Ascending aorta (tissue), 2 donors: ENCODE measurements around the gene SLC1A2. TPM values are rescaled to one million over a fixed set of nuclear protein-coding genes. Genes with fewer than 3 reads are reported as not detected.

Experiments used
- DNase-seq, 2 donors: peaks; one replicate each; pipeline ENCODE4 v3.0.0-alpha.2; 2019; ENCODE audit warnings: low spot score in 2 of 2
- H3K27ac ChIP-seq, 2 donors: fragments of 200-600 bp; sonication (generic); one replicate each; pipeline ENCODE4 v1.5.1; 2016 to 2017; ENCODE audit warnings: mild to moderate bottlenecking in 1 of 2
- H3K27me3 ChIP-seq: fragments of 200-600 bp; sonication (generic); one replicate; pipeline ENCODE4 v1.5.1; 2017
- H3K36me3 ChIP-seq, 2 donors: fragments of 200-600 bp; sonication (generic); one replicate each; pipeline ENCODE4 v1.5.1; 2016
- H3K4me1 ChIP-seq, 2 donors: fragments of 200-600 bp; sonication (generic); one replicate each; pipeline ENCODE4 v1.5.1; 2016 to 2017; ENCODE audit warnings: mild to moderate bottlenecking in 1 of 2
- H3K4me3 ChIP-seq, 2 donors: fragments of 200-600 bp; sonication (generic); one replicate each; pipeline ENCODE4 v1.5.1; 2016 to 2017; ENCODE audit warnings: mild to moderate bottlenecking in 1 of 2
- H3K9me3 ChIP-seq, 2 donors: fragments of 200-600 bp; sonication (generic); one replicate each; pipeline ENCODE4 v1.5.1; 2016
- CTCF ChIP-seq, 3 experiments: fragments of 200-600 bp in 2 of 3; fragments of 450-650 bp in 1 of 3; sonication (generic) in 2 of 3; IDR thresholded peaks; one replicate each; pipeline ENCODE4 v1.5.1; 2016 to 2019; ENCODE audit warnings: antibody characterized with exemption in 3 of 3, mild to moderate bottlenecking in 1 of 3, moderate library complexity in 1 of 3
- intact Hi-C: fragments of 100-400 bp; cut with DNase I; formaldehyde crosslinking; loops from one replicate; pipeline ENCODE4 v1.15.1; 2023
- total RNA-seq: library from RNA; depleted of rRNA; stranded (reverse); fragments of >200 nt; gene quantifications from one replicate; pipeline ENCODE4 v1.1.0, GENCODE V29; 2016

SLC1A2 gene
- total RNA-seq, 1 donor from 2014 or later = 0.32 TPM

GRCh38 chr11:35323076-35323868 is 96.1 kb downstream of the SLC1A2 start:
- H3K4me1 ChIP-seq = no peaks in the 10 kb centered on the region

GRCh38 chr11:35322318-35322979 is 96.9 kb downstream of the SLC1A2 start:
- no peaks in the 10 kb centered on the region for H3K4me1 ChIP-seq
- intact Hi-C loops = no loop called here
- no peaks in the 10 kb centered on the region for H3K36me3 ChIP-seq
- H3K4me3 ChIP-seq = no peak overlapping the region
- no peaks in the 10 kb centered on the region for H3K9me3 ChIP-seq
- no peak for TF ChIP-seq CTCF (IDR thresholded peaks at IDR 0.05)
- no peak overlapping the region for H3K27ac ChIP-seq
- no peaks in the 10 kb centered on the region for H3K27me3 ChIP-seq
- no peak for DNase-seq

More at GRCh38 chr11:35323076-35323868, 96.1 kb downstream of the SLC1A2 start:
- H3K9me3 ChIP-seq = no peaks in the 10 kb centered on the region
- H3K4me3 ChIP-seq = no peak overlapping the region
- H3K36me3 ChIP-seq = no peaks in the 10 kb centered on the region
- TF ChIP-seq CTCF (IDR thresholded peaks at IDR 0.05) = no peak
- no peaks in the 10 kb centered on the region for H3K27me3 ChIP-seq
- no peak for DNase-seq
- no peak overlapping the region for H3K27ac ChIP-seq
- intact Hi-C loops = no loop called here

GRCh38 chr11:35321532-35322317 is 97.6 kb downstream of the SLC1A2 start:
- no peak overlapping the region for H3K27ac ChIP-seq
- TF ChIP-seq CTCF (IDR thresholded peaks at IDR 0.05) = no peak

GRCh38 chr11:35321111-35321510 is 98.2 kb downstream of the SLC1A2 start:
- no peaks in the 10 kb centered on the region for H3K27me3 ChIP-seq
- no peaks in the 10 kb centered on the region for H3K36me3 ChIP-seq
- intact Hi-C loops = no loop called here
- no peaks in the 10 kb centered on the region for H3K4me1 ChIP-seq
- H3K9me3 ChIP-seq = no peaks in the 10 kb centered on the region
- H3K4me3 ChIP-seq = no peak overlapping the region
- no peak overlapping the region for H3K27ac ChIP-seq
- no peak for TF ChIP-seq CTCF (IDR thresholded peaks at IDR 0.05)
- DNase-seq = no peak

More at GRCh38 chr11:35321532-35322317, 97.6 kb downstream of the SLC1A2 start:
- Histone ChIP-seq H3K4me3 (no peak overlapping the region), H3K9me3 (no peaks in the 10 kb centered on the region), H3K4me1 (no peaks in the 10 kb centered on the region), H3K27me3 (no peaks in the 10 kb centered on the region), H3K36me3 (no peaks in the 10 kb centered on the region)
- no peak for DNase-seq
- intact Hi-C loops = no loop called here

- TF ChIP-seq CTCF (IDR thresholded peaks at IDR 0.05) = no peak
- Histone ChIP-seq H3K27me3 (no peaks in the 10 kb centered on the region), H3K36me3 (no peaks in the 10 kb centered on the region), H3K9me3 (no peaks in the 10 kb centered on the region), H3K27ac (no peak overlapping the region), H3K4me1 (no peaks in the 10 kb centered on the region), H3K4me3 (no peak overlapping the region)
- DNase-seq = no peak
- intact Hi-C loops = no loop called here
Measured at GRCh38 chr11:35318977-35319925, 100.1 kb downstream of the SLC1A2 start.
